Loucy (cell line): ENCODE measurements around the gene LCN9.

Source experiments
- EZH2phosphoT487 ChIP-seq: fragments of 200-600 bp; IDR thresholded peaks from 2 replicates; pipeline ENCODE4 v1.6.1; 2018; ENCODE audit warnings: antibody characterized with exemption, mild to moderate bottlenecking, moderate library complexity, borderline replicate concordance
- TF ChIP-seq, protein P1 (sequence below): fragments of 200-600 bp; sonication (generic); conservative IDR thresholded peaks from 2 replicates; pipeline ENCODE4 v1.5.1; 2014; ENCODE audit warnings: mild to moderate bottlenecking, antibody characterized with exemption, low read length

DNA sequence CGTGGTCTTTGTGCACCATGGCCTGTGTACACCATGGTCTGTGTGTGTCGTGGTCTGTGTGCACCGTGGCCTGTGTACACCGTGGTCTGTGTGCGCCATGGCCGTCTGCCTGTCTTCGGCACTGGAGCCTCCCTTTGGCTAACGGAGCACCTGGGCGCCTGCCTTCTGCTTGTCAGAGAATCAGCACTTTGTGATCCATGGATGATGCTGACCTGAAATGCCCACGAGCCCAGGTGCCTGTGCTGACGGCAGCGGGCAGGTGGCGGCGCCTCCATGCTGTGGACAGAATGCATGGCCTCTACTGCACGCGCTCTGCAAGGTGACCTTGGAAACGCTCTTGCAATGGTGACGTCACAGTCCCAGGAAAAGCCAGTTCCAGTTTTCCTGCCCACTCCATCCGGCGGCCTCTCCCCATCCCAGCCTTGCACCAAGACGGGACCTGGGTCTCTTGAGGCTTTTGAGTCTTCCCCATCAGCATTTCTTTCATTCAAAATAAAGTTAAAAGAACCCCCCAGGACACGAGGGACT, 14.6 kb downstream of the LCN9 start:
- TF ChIP-seq, protein P1, sequence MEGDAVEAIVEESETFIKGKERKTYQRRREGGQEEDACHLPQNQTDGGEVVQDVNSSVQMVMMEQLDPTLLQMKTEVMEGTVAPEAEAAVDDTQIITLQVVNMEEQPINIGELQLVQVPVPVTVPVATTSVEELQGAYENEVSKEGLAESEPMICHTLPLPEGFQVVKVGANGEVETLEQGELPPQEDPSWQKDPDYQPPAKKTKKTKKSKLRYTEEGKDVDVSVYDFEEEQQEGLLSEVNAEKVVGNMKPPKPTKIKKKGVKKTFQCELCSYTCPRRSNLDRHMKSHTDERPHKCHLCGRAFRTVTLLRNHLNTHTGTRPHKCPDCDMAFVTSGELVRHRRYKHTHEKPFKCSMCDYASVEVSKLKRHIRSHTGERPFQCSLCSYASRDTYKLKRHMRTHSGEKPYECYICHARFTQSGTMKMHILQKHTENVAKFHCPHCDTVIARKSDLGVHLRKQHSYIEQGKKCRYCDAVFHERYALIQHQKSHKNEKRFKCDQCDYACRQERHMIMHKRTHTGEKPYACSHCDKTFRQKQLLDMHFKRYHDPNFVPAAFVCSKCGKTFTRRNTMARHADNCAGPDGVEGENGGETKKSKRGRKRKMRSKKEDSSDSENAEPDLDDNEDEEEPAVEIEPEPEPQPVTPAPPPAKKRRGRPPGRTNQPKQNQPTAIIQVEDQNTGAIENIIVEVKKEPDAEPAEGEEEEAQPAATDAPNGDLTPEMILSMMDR, result no peak
- no peak for TF ChIP-seq EZH2phosphoT487
